GM23338 (cell line): ENCODE measurements around the gene UQCC5. TPM values are rescaled to one million over a fixed set of nuclear protein-coding genes. Genes with fewer than 3 reads are reported as not detected.

Experiments used
- ATAC-seq: fragments of 200-7000 bp; cut with Tn5 transposase; 3 replicates; pipeline ENCODE4 v1.9.1; 2020
- DNase-seq: peaks from one replicate; pipeline ENCODE4 v3.0.0-alpha.2; 2015; ENCODE audit warnings: low spot score
- H2AFZ ChIP-seq: fragments of 200-600 bp; sonication (generic); 2 replicates; pipeline ENCODE4 v1.8.0; 2016; ENCODE audit warnings: antibody characterized with exemption, mild to moderate bottlenecking, moderate library complexity
- H3F3A ChIP-seq: fragments of 200-600 bp; sonication (generic); replicated peaks from 2 replicates; pipeline ENCODE4 v1.8.0; 2017; ENCODE audit warnings: antibody characterized with exemption, mixed run types, low read depth
- H3K27ac ChIP-seq: fragments of 200-600 bp; sonication (generic); 2 replicates; pipeline ENCODE4 v1.6.1; 2016; ENCODE audit warnings: low read depth
- H3K27me3 ChIP-seq: fragments of 200-600 bp; sonication (generic); 2 replicates; pipeline ENCODE4 v1.8.0; 2016; ENCODE audit warnings: mild to moderate bottlenecking, mixed run types, moderate library complexity; ENCODE audit not compliant: insufficient read depth
- H3K36me3 ChIP-seq: fragments of 200-600 bp; sonication (generic); 2 replicates; pipeline ENCODE4 v1.8.0; 2016; ENCODE audit warnings: mild to moderate bottlenecking; ENCODE audit not compliant: insufficient read depth
- H3K4me1 ChIP-seq: fragments of 200-600 bp; sonication (generic); 2 replicates; pipeline ENCODE4 v1.8.0; 2016; ENCODE audit warnings: mild to moderate bottlenecking, moderate library complexity; ENCODE audit not compliant: insufficient read depth
- H3K4me2 ChIP-seq: fragments of 200-600 bp; sonication (generic); 2 replicates; pipeline ENCODE4 v1.7.1; 2017; ENCODE audit warnings: mixed run types
- H3K4me3 ChIP-seq: fragments of 200-600 bp; sonication (generic); 2 replicates; pipeline ENCODE4 v1.6.1; 2016; ENCODE audit warnings: mixed run types
- H3K79me2 ChIP-seq: fragments of 200-600 bp; sonication (generic); replicated peaks from 2 replicates; pipeline ENCODE4 v1.8.0; 2017; ENCODE audit warnings: mild to moderate bottlenecking; ENCODE audit not compliant: insufficient read depth
- H3K9me2 ChIP-seq: fragments of 200-600 bp; sonication (generic); 2 replicates; pipeline ENCODE4 v1.8.0; 2017; ENCODE audit not compliant: insufficient read depth
- H4K20me1 ChIP-seq: fragments of 200-600 bp; sonication (generic); replicated peaks from 2 replicates; pipeline ENCODE4 v1.8.0; 2017; ENCODE audit warnings: mild to moderate bottlenecking; ENCODE audit not compliant: insufficient read depth
- H3K27ac Mint-ChIP-seq: 2 replicates; pipeline ENCODE4 v1.8.0; 2020; ENCODE audit warnings: inconsistent platforms, mild to moderate bottlenecking, moderate library complexity, mixed read lengths
- H3K27me3 Mint-ChIP-seq: 3 replicates; pipeline ENCODE4 v1.8.0; 2022; ENCODE audit warnings: low read depth, mild to moderate bottlenecking, moderate library complexity, mixed read lengths, inconsistent platforms; ENCODE audit not compliant: insufficient read depth, poor library complexity
- H3K36me3 Mint-ChIP-seq: 3 replicates; pipeline ENCODE4 v1.8.0; 2021; ENCODE audit warnings: low read depth, mild to moderate bottlenecking, inconsistent platforms, moderate library complexity, mixed read lengths
- H3K4me1 Mint-ChIP-seq: 3 replicates; pipeline ENCODE4 v1.8.0; 2020; ENCODE audit warnings: mild to moderate bottlenecking, inconsistent platforms, mixed read lengths
- H3K4me3 Mint-ChIP-seq: 3 replicates; pipeline ENCODE4 v1.8.0; 2021; ENCODE audit warnings: moderate library complexity, mild to moderate bottlenecking, inconsistent platforms, mixed read lengths
- H3K9me3 Mint-ChIP-seq: 3 replicates; pipeline ENCODE4 v1.8.0; 2020; ENCODE audit warnings: moderate library complexity, mild to moderate bottlenecking, inconsistent platforms, mixed read lengths
- CREB1 ChIP-seq: fragments of 250-450 bp; sonication (Bioruptor Pico); IDR thresholded peaks from 2 replicates; pipeline ENCODE4 v1.5.0; 2020; ENCODE audit warnings: low read depth, mild to moderate bottlenecking, moderate library complexity
- CTCF ChIP-seq, 2 experiments: fragments of 200-600 bp in 1 of 2; sonication (generic) in 1 of 2; conservative IDR thresholded peaks; 2 replicates each; pipeline versions ENCODE4 v1.5.1 to v1.6.1; 2016 to 2017; ENCODE audit warnings: antibody characterized with exemption in 2 of 2, low read depth in 2 of 2, mild to moderate bottlenecking in 2 of 2, moderate library complexity in 1 of 2
- EZH2phosphoT487 ChIP-seq: fragments of 200-600 bp; sonication (generic); IDR thresholded peaks from one replicate; pipeline ENCODE4 v1.8.1; 2018; ENCODE audit warnings: antibody characterized with exemption; ENCODE audit not compliant: unreplicated experiment
- JUNB ChIP-seq: IDR thresholded peaks from one replicate; pipeline ENCODE4 v1.6.1; 2016; ENCODE audit warnings: antibody characterized with exemption; ENCODE audit not compliant: unreplicated experiment
- POLR2AphosphoS5 ChIP-seq: IDR thresholded peaks from 2 replicates; pipeline ENCODE4 v1.6.1; 2016; ENCODE audit warnings: antibody characterized with exemption, low read depth
- REST ChIP-seq: IDR thresholded peaks from one replicate; pipeline ENCODE4 v1.6.1; 2018; ENCODE audit warnings: antibody characterized with exemption; ENCODE audit not compliant: unreplicated experiment
- ZNF114 ChIP-seq: fragments of 250-450 bp; sonication (Bioruptor Pico); IDR thresholded peaks from 2 replicates; pipeline ENCODE4 v1.5.0; 2020; ENCODE audit warnings: mild to moderate bottlenecking, moderate library complexity
- polyA plus RNA-seq: library from polyadenylated mRNA; unstranded; fragments of >200 nt; fragmentation: Nextera tagmentation; extraction: Ambion mirVana; gene quantifications from 2 replicates; pipeline ENCODE4 v1.2.1, GENCODE V29; 2016
- total RNA-seq: library from RNA; depleted of rRNA; stranded (reverse); fragments of >200 nt; shearing (Covaris generic); gene quantifications from 2 replicates; pipeline ENCODE4 v1.2.3, GENCODE V29; 2014

UQCC5 gene
- total and polyA plus RNA-seq, 2 experiments from 2014 or later = 2.6 to 156 TPM

GRCh38 chr3:52561028-52561747, 24.8 kb downstream of the UQCC5 start:
- no peaks in the 10 kb centered on the region for H3F3A ChIP-seq
- no peaks in the 10 kb centered on the region for H3K79me2 ChIP-seq
- no peak overlapping the region for H3K4me3 Mint-ChIP-seq
- peaks cover 12% of the 10 kb centered on the region; the same call in 2 of the 3 replicates for H3K4me1 Mint-ChIP-seq
- H3K27ac ChIP-seq = no peak overlapping the region
- peaks cover 40% of the 10 kb centered on the region for H3K36me3 Mint-ChIP-seq
- peaks cover 2% of the 10 kb centered on the region for H3K27me3 Mint-ChIP-seq
- no peak overlapping the region for H2AFZ ChIP-seq
- TF ChIP-seq POLR2AphosphoS5 = no peak
- no peak for TF ChIP-seq CREB1
- TF ChIP-seq CTCF (conservative IDR thresholded peaks at IDR 0.05; ENCODE audit: low read depth in 2 of 2) = no peak
- H3K9me3 Mint-ChIP-seq = no peaks in the 10 kb centered on the region
- no peak for DNase-seq
- ATAC-seq = no peak
- no peaks in the 10 kb centered on the region for H4K20me1 ChIP-seq
- H3K4me1 ChIP-seq = peaks cover 7% of the 10 kb centered on the region; the same call in 1 of the 2 replicates
- H3K4me2 ChIP-seq = no peak overlapping the region
- no peaks in the 10 kb centered on the region for H3K9me2 ChIP-seq
- H3K36me3 ChIP-seq = peaks cover 39% of the 10 kb centered on the region
- H3K4me3 ChIP-seq = no peak overlapping the region
- H3K27ac Mint-ChIP-seq = no peak overlapping the region
- H3K27me3 ChIP-seq = no peaks in the 10 kb centered on the region

- H3K79me2 ChIP-seq = no peaks in the 10 kb centered on the region
- no peaks in the 10 kb centered on the region; the same call in 2 of the 3 replicates for H3K9me3 Mint-ChIP-seq
- H3K9me2 ChIP-seq = no peaks in the 10 kb centered on the region
- DNase-seq = no peak
- H3K4me2 ChIP-seq = no peak overlapping the region
- no peak for ATAC-seq
- H3K4me3 ChIP-seq = no peak overlapping the region
- H3K36me3 Mint-ChIP-seq = peaks cover 35% of the 10 kb centered on the region; the same call in 2 of the 3 replicates
- peaks cover 33% of the 10 kb centered on the region for H3K36me3 ChIP-seq
- no peaks in the 10 kb centered on the region for H3K27me3 ChIP-seq
- TF ChIP-seq JUNB = no peak
- TF ChIP-seq REST = no peak
- TF ChIP-seq ZNF114 (CRISPR knock-in tag) = no peak
- TF ChIP-seq CREB1 = no peak
- TF ChIP-seq EZH2phosphoT487 = no peak
- H3F3A ChIP-seq = no peaks in the 10 kb centered on the region
- H3K4me3 Mint-ChIP-seq = no peak overlapping the region
- H4K20me1 ChIP-seq = no peaks in the 10 kb centered on the region
- H2AFZ ChIP-seq = no peak overlapping the region
- H3K27ac ChIP-seq = no peak overlapping the region
- H3K27ac Mint-ChIP-seq = no peak overlapping the region
- H3K27me3 Mint-ChIP-seq = peaks cover 2% of the 10 kb centered on the region
- no peaks in the 10 kb centered on the region for H3K4me1 Mint-ChIP-seq
- no peaks in the 10 kb centered on the region for H3K4me1 ChIP-seq
Measured at GRCh38 chr3:52563984-52564383, 27.6 kb downstream of the UQCC5 start.
